Sigmoid colon (tissue), 4 donors: ENCODE results near the gene HAL.

ENCODE experiments used
- EP300 ChIP-seq, 4 donors: sonication (generic); formaldehyde crosslinking; IDR thresholded peaks; one replicate each; pipeline ENCODE4 v1.6.1; 2017; ENCODE audit warnings: antibody characterized with exemption in 4 of 4
- POLR2A ChIP-seq, 2 donors: fragments of 450-650 bp; IDR thresholded peaks; one replicate each; pipeline ENCODE4 v1.6.1; 2016; ENCODE audit warnings: antibody characterized with exemption in 2 of 2, mild to moderate bottlenecking in 2 of 2, moderate library complexity in 2 of 2
- TF ChIP-seq, protein P1 (sequence below), 4 experiments: fragments of 450-650 bp in 3 of 4; fragments of 200-600 bp in 1 of 4; IDR thresholded peaks; one replicate each; pipeline ENCODE4 v1.5.1; 2016 to 2019; ENCODE audit warnings: antibody characterized with exemption in 4 of 4, mild to moderate bottlenecking in 3 of 4, moderate library complexity in 2 of 4

DNA sequence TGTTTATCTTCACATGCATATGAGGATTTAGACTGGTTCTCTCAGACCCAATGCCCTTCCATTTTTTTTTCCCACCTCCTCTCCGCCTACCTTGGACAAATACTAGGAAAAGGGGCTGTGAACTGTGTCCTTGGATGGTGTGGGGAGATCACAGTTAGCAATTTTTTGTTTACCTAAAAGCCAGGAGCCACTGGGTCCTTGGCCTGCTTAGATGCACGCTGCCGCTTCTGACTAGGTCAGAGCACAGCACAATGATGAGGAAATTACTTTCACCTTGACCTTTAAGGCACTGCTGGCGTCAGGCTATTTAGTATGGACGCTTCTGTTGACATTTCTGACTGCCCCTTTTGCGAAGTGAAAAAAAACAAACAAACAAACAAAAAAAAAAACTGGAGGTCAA lies 55.6 kb downstream of the HAL start:
- TF ChIP-seq, protein P1, sequence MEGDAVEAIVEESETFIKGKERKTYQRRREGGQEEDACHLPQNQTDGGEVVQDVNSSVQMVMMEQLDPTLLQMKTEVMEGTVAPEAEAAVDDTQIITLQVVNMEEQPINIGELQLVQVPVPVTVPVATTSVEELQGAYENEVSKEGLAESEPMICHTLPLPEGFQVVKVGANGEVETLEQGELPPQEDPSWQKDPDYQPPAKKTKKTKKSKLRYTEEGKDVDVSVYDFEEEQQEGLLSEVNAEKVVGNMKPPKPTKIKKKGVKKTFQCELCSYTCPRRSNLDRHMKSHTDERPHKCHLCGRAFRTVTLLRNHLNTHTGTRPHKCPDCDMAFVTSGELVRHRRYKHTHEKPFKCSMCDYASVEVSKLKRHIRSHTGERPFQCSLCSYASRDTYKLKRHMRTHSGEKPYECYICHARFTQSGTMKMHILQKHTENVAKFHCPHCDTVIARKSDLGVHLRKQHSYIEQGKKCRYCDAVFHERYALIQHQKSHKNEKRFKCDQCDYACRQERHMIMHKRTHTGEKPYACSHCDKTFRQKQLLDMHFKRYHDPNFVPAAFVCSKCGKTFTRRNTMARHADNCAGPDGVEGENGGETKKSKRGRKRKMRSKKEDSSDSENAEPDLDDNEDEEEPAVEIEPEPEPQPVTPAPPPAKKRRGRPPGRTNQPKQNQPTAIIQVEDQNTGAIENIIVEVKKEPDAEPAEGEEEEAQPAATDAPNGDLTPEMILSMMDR (IDR thresholded peaks at IDR 0.05): no peak
- TF ChIP-seq EP300 (IDR thresholded peaks at IDR 0.05) (no peak), POLR2A (IDR thresholded peaks at IDR 0.05) (no peak)
